Fibroblast of the aortic adventitia (primary cell): ENCODE measurements around the gene MTOR. TPM values are rescaled to one million over a fixed set of nuclear protein-coding genes. Genes with fewer than 3 reads are reported as not detected.
"Not testable (repeated sequence)": the region's sequence is repeated elsewhere in the genome, so short reads cannot be mapped to it uniquely, and the experiment has no call there.

Experiments used
- DNase-seq: peaks from one replicate; pipeline ENCODE4 v3.0.0-alpha.2; 2010; ENCODE audit warnings: low read depth
- H3K4me3 ChIP-seq: 2 replicates; pipeline ENCODE4 v1.5.1; 2011; ENCODE audit warnings: low read depth, mild to moderate bottlenecking, control low read depth, low read length, moderate library complexity
- CTCF ChIP-seq: IDR thresholded peaks from 2 replicates; pipeline ENCODE4 v1.5.1; 2011; ENCODE audit warnings: mild to moderate bottlenecking, low read length, control low read depth, inconsistent platforms; ENCODE audit not compliant: insufficient read depth
- total RNA-seq: library from RNA; depleted of rRNA; stranded (reverse); fragments of >200 nt; gene quantifications from 2 replicates; pipeline ENCODE4 v1.2.3, GENCODE V29; 2012; ENCODE audit warnings: low replicate concordance

The MTOR gene
- 23.1 and 36.3 TPM in 2 replicates for total RNA-seq

DNA sequence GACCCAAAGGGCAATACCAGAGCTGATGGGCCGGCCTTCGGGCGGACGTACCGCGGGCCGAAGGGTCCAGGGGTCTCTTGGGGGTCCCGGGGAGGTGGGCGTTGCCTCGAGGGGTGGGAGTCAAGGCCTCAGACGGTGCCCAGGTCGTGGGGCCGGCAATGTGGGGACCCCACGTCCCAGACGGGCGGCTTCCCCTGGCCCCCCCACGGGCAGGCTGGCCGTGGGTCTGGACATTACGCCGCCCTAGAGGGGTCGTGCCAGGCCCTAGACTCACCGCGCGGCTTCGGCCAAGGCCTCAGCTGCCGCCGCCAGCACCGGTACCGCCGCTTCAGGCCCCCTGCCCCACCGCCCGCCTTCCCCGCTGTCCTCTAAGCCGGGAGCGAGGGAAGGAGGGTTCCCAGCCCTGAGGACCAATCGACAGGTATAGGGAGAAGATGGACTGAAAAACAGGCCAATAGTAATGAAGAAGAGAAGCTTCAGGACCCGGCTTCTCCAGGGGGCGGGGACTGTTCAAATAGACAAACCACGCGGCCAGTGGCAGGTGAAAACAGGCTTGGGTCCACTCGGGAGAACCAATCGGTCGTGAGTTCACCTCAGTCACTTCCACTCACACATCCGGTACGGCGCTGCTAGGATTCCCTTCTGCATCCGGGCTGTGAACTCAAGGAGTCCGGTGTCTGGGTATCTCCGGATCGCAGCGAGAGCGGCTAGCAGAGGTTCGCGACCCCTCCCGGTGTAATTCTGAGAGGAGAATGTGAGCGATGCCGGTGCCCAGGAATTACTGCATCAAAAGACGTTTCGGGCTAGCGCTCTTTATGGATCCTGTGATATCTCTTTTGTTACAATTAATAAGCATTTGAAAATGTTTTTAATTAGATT, at the start of gene MTOR:
MTOR (minus strand) TSS at position 381 of the 879 bp plus-strand sequence. CDS start 3,142 bp downstream, outside the sequence.
- peak within 1 kb of the TSS; percentile 90 for H3K4me3 ChIP-seq
- DNase-seq: peak; percentile 100
- TF ChIP-seq CTCF: peak; percentile 19

- no peak for DNase-seq
- H3K4me3 ChIP-seq: no peak overlapping the region
- no peak for TF ChIP-seq CTCF
These were observed 47.0 kb upstream of the MTOR start for GRCh38 chr1:11309385-11309784.

DNA sequence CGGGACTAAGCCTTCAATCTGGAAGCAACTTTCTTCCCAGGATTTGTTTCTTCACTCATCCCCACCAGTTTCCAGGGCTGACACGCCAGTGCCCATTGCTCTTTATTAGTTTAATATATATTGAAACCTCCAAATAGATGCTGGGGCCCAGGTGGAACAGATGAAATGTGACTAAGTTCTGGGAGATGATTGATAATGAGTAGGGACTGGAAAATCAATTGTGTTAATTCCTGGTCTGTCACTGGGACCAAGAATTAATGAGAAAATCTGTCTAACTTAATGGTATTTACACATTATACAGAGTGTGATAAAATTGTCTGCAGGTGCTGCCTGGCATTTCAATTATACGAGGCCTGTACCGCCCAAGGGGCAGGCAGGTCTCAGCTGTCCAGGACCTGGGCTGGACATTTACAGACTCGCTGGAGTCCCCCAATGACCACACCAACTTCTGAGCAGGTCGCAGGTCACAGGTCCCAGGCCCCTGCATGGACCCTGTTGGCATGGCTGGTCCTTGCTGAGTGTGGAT, 46.4 kb upstream of the MTOR start:
- no peak overlapping the region for H3K4me3 ChIP-seq
- TF ChIP-seq CTCF: no peak
- no peak for DNase-seq

DNA sequence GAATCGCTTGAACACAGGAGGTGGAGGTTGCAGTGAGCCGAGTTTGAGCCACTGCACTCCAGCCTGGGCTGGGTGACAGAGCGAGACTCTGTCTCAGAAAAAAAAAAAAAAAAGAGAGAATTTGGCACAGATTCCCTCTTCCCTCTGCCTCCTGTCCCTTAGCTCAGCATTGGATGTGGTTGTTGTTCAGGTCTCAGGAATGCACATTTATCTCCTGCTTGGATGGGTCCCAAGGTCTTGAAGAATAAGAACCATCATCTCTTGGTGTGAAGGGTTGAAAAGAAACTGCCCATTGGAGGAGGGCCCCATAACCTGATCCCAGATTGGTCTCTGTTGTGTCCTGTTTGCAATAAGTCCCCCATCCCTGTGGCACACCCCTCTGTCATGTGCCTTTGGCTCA, 45.5 kb upstream of the MTOR start:
- peak; percentile 47 for DNase-seq
- TF ChIP-seq CTCF: no peak
- no peak overlapping the region for H3K4me3 ChIP-seq

- not testable (repeated sequence) for DNase-seq, H3K4me3 ChIP-seq
These were observed 43.2 kb upstream of the MTOR start for GRCh38 chr1:11305516-11305915.

DNA sequence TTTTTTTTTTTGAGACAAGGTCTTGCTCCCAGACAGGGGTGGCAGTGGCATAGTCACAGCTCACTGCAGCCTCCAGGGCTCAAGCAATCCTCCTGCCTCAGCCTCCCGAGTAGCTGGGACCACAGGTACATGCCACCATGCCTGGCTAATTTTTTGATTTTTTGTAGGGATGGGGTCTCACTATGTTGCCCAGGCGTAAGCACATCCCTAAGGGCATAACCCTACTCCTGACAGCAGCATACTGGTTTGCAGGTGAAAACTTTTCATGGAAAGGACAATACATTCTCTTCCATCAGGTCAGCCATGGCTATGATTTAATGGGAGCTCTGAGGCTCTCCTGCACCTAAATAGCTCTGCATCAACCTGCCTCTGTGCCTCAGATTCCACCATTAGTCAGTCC, 40.0 kb upstream of the MTOR start:
- H3K4me3 ChIP-seq: no peak overlapping the region
- no peak for DNase-seq
- TF ChIP-seq CTCF: no peak

DNA sequence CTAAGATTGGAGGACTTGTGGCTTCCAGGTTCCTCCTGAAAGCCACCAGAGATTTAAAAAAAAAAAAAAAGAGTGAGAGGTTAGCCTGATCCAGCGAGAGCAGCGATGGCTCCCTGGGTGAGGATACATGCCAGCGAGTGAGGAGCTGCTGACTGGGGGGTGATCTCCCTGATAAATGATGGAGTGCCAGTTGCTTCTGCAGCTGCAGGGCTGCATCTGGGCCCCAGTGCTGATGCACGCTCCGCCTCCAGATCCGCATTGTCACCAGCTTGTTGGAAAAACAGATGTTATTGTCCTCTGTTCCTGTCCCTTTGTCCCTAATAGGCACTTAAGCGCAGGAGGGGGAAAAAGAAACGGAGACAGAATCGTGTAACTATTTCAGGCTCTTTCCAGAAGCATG, 39.2 kb upstream of the MTOR start:
- H3K4me3 ChIP-seq: no peak overlapping the region
- no peak for DNase-seq
- no peak for TF ChIP-seq CTCF
